Measurements from ENCODE around the gene ADGRL3.
"Not testable (repeated sequence)": the region's sequence is repeated elsewhere in the genome, so short reads cannot be mapped to it uniquely, and the experiment has no call there.

- TF ChIP-seq, protein P1, sequence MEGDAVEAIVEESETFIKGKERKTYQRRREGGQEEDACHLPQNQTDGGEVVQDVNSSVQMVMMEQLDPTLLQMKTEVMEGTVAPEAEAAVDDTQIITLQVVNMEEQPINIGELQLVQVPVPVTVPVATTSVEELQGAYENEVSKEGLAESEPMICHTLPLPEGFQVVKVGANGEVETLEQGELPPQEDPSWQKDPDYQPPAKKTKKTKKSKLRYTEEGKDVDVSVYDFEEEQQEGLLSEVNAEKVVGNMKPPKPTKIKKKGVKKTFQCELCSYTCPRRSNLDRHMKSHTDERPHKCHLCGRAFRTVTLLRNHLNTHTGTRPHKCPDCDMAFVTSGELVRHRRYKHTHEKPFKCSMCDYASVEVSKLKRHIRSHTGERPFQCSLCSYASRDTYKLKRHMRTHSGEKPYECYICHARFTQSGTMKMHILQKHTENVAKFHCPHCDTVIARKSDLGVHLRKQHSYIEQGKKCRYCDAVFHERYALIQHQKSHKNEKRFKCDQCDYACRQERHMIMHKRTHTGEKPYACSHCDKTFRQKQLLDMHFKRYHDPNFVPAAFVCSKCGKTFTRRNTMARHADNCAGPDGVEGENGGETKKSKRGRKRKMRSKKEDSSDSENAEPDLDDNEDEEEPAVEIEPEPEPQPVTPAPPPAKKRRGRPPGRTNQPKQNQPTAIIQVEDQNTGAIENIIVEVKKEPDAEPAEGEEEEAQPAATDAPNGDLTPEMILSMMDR (IDR thresholded peaks at IDR 0.05) = not testable (repeated sequence)
- TF ChIP-seq POLR2A (IDR thresholded peaks at IDR 0.05) = not testable (repeated sequence)
Observed at GRCh38 chr4:61756937-61757336, 556.8 kb downstream of the ADGRL3 start.

Measured in thyroid gland (tissue), 4 donors.